Measurements from ENCODE around the gene WNT2. TPM values are rescaled to one million over a fixed set of nuclear protein-coding genes. Genes with fewer than 3 reads are reported as not detected.

WNT2 gene
- total RNA-seq, 1 donor from 2014 or later, result 0.41 TPM

GRCh38 chr7:117271566-117271965 lies 51.3 kb downstream of the WNT2 start:
- no peak for DNase-seq (ENCODE audit: low spot score)
- no peaks in the 10 kb centered on the region for H3K36me3 Mint-ChIP-seq (ENCODE audit: low read depth, unreplicated experiment)
- no peak for TF ChIP-seq CTCF (IDR thresholded peaks at IDR 0.05; ENCODE audit: unreplicated experiment)
- no peaks in the 10 kb centered on the region for H3K9me3 Mint-ChIP-seq (ENCODE audit: unreplicated experiment)
- no peak overlapping the region for H3K4me3 Mint-ChIP-seq (ENCODE audit: unreplicated experiment)
- H3K27ac Mint-ChIP-seq (ENCODE audit: unreplicated experiment), result no peak overlapping the region
- peaks cover 3% of the 10 kb centered on the region for H3K4me1 Mint-ChIP-seq (ENCODE audit: unreplicated experiment)
- H3K27me3 Mint-ChIP-seq (ENCODE audit: unreplicated experiment), result peaks cover 3% of the 10 kb centered on the region

GRCh38 chr7:117270371-117270770 lies 52.5 kb downstream of the WNT2 start:
- Mint-ChIP-seq H3K36me3 (ENCODE audit: low read depth, unreplicated experiment) (no peaks in the 10 kb centered on the region), H3K27me3 (ENCODE audit: unreplicated experiment) (peaks cover 3% of the 10 kb centered on the region), H3K4me3 (ENCODE audit: unreplicated experiment) (no peak overlapping the region), H3K9me3 (ENCODE audit: unreplicated experiment) (no peaks in the 10 kb centered on the region), H3K27ac (ENCODE audit: unreplicated experiment) (no peak overlapping the region), H3K4me1 (ENCODE audit: unreplicated experiment) (peaks cover 3% of the 10 kb centered on the region)
- DNase-seq (ENCODE audit: low spot score), result no peak
- no peak for TF ChIP-seq CTCF (IDR thresholded peaks at IDR 0.05; ENCODE audit: unreplicated experiment)

GRCh38 chr7:117269886-117270285 lies 53.0 kb downstream of the WNT2 start:
- no peak overlapping the region for H3K27ac Mint-ChIP-seq (ENCODE audit: unreplicated experiment)

GRCh38 chr7:117269417-117269816 lies 53.4 kb downstream of the WNT2 start:
- H3K36me3 Mint-ChIP-seq (ENCODE audit: low read depth, unreplicated experiment), result no peaks in the 10 kb centered on the region
- TF ChIP-seq CTCF (IDR thresholded peaks at IDR 0.05; ENCODE audit: unreplicated experiment), result no peak
- DNase-seq (ENCODE audit: low spot score), result no peak
- H3K9me3 Mint-ChIP-seq (ENCODE audit: unreplicated experiment), result no peaks in the 10 kb centered on the region
- no peak overlapping the region for H3K4me3 Mint-ChIP-seq (ENCODE audit: unreplicated experiment)
- H3K27ac Mint-ChIP-seq (ENCODE audit: unreplicated experiment), result no peak overlapping the region
- H3K27me3 Mint-ChIP-seq (ENCODE audit: unreplicated experiment), result peaks cover 3% of the 10 kb centered on the region
- H3K4me1 Mint-ChIP-seq (ENCODE audit: unreplicated experiment), result no peaks in the 10 kb centered on the region

More at GRCh38 chr7:117269886-117270285, 53.0 kb downstream of the WNT2 start:
- H3K9me3 Mint-ChIP-seq (ENCODE audit: unreplicated experiment), result no peaks in the 10 kb centered on the region
- H3K36me3 Mint-ChIP-seq (ENCODE audit: low read depth, unreplicated experiment), result no peaks in the 10 kb centered on the region
- H3K4me3 Mint-ChIP-seq (ENCODE audit: unreplicated experiment), result no peak overlapping the region
- peaks cover 3% of the 10 kb centered on the region for H3K27me3 Mint-ChIP-seq (ENCODE audit: unreplicated experiment)
- no peak for TF ChIP-seq CTCF (IDR thresholded peaks at IDR 0.05; ENCODE audit: unreplicated experiment)
- peaks cover 3% of the 10 kb centered on the region for H3K4me1 Mint-ChIP-seq (ENCODE audit: unreplicated experiment)
- no peak for DNase-seq (ENCODE audit: low spot score)

- no peak overlapping the region for H3K4me3 Mint-ChIP-seq (ENCODE audit: unreplicated experiment)
- TF ChIP-seq CTCF (IDR thresholded peaks at IDR 0.05; ENCODE audit: unreplicated experiment), result no peak
- DNase-seq (ENCODE audit: low spot score), result no peak
- no peak overlapping the region for H3K27ac Mint-ChIP-seq (ENCODE audit: unreplicated experiment)
- H3K36me3 Mint-ChIP-seq (ENCODE audit: low read depth, unreplicated experiment), result no peaks in the 10 kb centered on the region
- H3K4me1 Mint-ChIP-seq (ENCODE audit: unreplicated experiment), result no peaks in the 10 kb centered on the region
- H3K27me3 Mint-ChIP-seq (ENCODE audit: unreplicated experiment), result no peaks in the 10 kb centered on the region
- H3K9me3 Mint-ChIP-seq (ENCODE audit: unreplicated experiment), result no peaks in the 10 kb centered on the region
Observed at GRCh38 chr7:117264716-117265115, 58.1 kb downstream of the WNT2 start.

Data from endothelial cell (in vitro differentiated cells).